Stimulated activated CD8-positive, alpha-beta memory T cell treated with anti-CD3 and anti-CD28 coated beads, Interleukin-4, amount 100 ng/mL, for 1 hour (primary cell): Measurements from ENCODE around the gene WDR93.
"Not testable (repeated sequence)": the region's sequence is repeated elsewhere in the genome, so short reads cannot be mapped to it uniquely, and the experiment has no call there.

Experiments used
- DNase-seq, 2 donors: peaks; one replicate each; pipeline ENCODE4 v3.0.0-alpha.2; 2020; ENCODE audit warnings: low read depth in 2 of 2, low spot score in 1 of 2

The WDR93 gene

GRCh38 chr15:89785774-89786140 is 95.1 kb downstream of the WDR93 start:
- DNase-seq = no peak

- no peak for DNase-seq
These were observed 97.3 kb downstream of the WDR93 start for GRCh38 chr15:89787944-89788343.

- not testable (repeated sequence) for DNase-seq
These were observed 98.0 kb downstream of the WDR93 start for GRCh38 chr15:89788585-89788984.

GRCh38 chr15:89790206-89790605 is 99.6 kb downstream of the WDR93 start:
- DNase-seq = no peak

GRCh38 chr15:89790661-89791060 is 100.0 kb downstream of the WDR93 start:
- DNase-seq = no peak

- DNase-seq = no peak
These were observed 101.6 kb downstream of the WDR93 start for GRCh38 chr15:89792106-89792805.
